Stimulated activated CD8-positive, alpha-beta memory T cell treated with anti-CD3 and anti-CD28 coated beads, Interleukin-7, amount 100 ng/mL, for 48 hours (primary cell): ENCODE measurements around the gene CCNF.
A peak's percentile ranks its signal among the peaks of the same experiment; 100 is the strongest.

ENCODE experiments used
- DNase-seq, 2 donors: peaks; one replicate each; pipeline ENCODE4 v3.0.0-alpha.2; 2020; ENCODE audit warnings: low read depth in 1 of 2; ENCODE audit errors: extremely low read depth in 1 of 2

The CCNF gene

GRCh38 chr16:2499890-2500429 is 70.7 kb downstream of the CCNF start:
- no peak for DNase-seq

GRCh38 chr16:2500430-2500917 is 71.2 kb downstream of the CCNF start:
- no peak for DNase-seq

- DNase-seq: peak; percentile 49 to 52
Measured at GRCh38 chr16:2500918-2501750, 71.9 kb downstream of the CCNF start.

- no peak for DNase-seq
Measured at GRCh38 chr16:2501946-2502895, 73.0 kb downstream of the CCNF start.

DNA sequence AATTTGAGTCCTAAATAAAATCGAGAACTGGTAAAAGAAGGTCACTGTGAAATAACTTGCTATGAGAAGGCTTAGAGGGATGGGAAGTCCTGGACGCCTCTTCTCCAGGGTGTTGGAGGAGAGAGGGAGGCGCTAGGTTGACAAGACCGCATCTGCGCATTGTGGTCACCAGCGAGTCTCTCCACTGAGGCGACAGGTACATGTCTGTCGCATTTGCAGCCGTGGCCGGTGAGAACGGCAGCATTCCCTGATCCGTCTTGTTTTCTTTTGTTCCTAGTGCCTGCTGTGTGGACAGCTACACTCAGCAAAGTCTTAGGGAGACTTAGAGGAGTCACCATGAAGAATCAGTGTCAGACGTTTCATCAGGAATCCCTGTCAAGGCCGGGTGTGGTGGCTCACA is 76.4 kb downstream of the CCNF start:
- no peak for DNase-seq

GRCh38 chr16:2507052-2507659 is 77.9 kb downstream of the CCNF start:
- no peak for DNase-seq

- DNase-seq: no peak
Measured at GRCh38 chr16:2507665-2508064, 78.4 kb downstream of the CCNF start.
